PC-9 (cell line): ENCODE measurements around the gene CLEC3A.

Experiments
- EZH2 ChIP-seq: fragments of 200-600 bp; sonication (generic); IDR thresholded peaks from 2 replicates; pipeline ENCODE4 v1.8.0; 2017; ENCODE audit warnings: antibody characterized with exemption, low read depth
- TF ChIP-seq, protein P1 (sequence below): fragments of 200-600 bp; sonication (generic); conservative IDR thresholded peaks from 2 replicates; pipeline ENCODE4 v1.6.1; 2017; ENCODE audit warnings: mixed run types, antibody characterized with exemption, mild to moderate bottlenecking, moderate library complexity

DNA sequence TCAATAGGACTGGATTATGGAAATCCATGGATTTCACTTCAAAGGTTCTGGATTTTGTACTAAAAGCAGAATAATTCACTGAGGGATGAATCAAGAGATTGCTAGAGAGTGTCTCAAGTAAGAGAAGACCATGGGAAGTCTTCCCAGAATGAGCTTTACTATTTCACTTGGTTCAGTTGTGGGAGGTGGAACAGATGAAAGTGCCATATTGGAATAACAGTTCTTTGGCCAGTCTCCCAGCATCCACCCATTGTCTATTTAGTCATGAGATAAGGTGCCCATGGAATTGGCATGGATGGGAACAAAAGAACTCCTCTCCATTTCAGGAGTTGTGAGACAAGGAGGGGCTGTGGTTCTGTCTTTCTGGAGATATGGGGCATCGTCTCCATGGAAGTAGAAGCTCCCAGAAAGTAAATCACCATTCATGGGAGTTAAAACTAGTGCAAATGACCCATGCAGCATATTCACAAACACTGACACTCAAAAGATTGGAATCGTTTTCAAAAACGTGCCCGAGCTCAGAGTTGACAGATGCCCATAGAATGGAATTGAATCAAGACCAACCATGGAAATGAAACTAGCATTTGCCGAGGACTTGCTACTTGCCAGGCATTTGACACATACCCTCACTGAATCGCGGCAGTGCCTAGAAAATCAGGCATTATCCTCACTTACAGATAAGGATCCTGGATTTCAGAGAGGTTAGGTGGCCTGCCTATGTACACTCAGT is 36.2 kb upstream of the CLEC3A start:
- TF ChIP-seq EZH2, result no peak
- TF ChIP-seq, protein P1, sequence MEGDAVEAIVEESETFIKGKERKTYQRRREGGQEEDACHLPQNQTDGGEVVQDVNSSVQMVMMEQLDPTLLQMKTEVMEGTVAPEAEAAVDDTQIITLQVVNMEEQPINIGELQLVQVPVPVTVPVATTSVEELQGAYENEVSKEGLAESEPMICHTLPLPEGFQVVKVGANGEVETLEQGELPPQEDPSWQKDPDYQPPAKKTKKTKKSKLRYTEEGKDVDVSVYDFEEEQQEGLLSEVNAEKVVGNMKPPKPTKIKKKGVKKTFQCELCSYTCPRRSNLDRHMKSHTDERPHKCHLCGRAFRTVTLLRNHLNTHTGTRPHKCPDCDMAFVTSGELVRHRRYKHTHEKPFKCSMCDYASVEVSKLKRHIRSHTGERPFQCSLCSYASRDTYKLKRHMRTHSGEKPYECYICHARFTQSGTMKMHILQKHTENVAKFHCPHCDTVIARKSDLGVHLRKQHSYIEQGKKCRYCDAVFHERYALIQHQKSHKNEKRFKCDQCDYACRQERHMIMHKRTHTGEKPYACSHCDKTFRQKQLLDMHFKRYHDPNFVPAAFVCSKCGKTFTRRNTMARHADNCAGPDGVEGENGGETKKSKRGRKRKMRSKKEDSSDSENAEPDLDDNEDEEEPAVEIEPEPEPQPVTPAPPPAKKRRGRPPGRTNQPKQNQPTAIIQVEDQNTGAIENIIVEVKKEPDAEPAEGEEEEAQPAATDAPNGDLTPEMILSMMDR, result no peak
